ENCODE measurements around the gene KNCN.

DNA sequence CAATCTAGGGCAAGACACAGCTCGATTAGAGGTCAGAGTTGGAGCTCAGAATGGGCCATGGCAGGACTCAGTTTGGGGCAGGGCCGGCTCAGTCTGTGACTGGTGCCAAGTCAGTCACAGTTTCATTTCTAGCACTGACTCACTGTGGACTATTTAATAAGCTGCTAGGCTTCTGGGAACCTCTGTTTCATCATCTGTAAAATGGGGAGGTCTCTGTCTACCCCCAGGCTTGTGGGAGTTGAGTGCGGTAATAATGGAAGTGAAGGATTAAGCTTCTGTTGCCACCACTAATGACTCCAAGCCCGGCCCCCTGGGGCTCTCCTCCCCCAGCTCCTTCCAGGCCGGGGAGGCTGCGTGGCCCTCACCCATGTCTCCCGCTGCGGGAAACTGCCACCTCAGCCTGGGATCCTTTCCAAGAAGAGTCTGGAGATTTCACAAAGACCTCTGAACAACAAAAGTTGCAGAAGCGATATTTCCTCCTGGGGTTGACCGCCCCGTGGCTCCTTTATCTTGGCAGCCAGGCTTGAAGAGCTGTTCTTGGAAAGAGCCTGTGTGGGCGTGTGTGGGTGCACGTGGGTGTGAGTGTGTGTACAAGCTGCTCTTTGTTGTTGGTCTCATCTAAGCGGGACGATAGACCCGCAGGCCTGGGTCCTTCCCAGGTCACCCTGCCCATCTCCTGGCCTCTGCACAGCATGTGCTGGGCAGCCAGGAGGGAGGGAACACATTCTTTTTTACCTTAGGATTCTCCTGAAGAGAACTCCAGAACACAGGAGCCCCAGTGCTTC, 29.1 kb downstream of the KNCN start:
- TF ChIP-seq EZH2 (IDR thresholded peaks at IDR 0.05; ENCODE audit: insufficient read depth, low read length) = no peak
- TF ChIP-seq, protein P1, sequence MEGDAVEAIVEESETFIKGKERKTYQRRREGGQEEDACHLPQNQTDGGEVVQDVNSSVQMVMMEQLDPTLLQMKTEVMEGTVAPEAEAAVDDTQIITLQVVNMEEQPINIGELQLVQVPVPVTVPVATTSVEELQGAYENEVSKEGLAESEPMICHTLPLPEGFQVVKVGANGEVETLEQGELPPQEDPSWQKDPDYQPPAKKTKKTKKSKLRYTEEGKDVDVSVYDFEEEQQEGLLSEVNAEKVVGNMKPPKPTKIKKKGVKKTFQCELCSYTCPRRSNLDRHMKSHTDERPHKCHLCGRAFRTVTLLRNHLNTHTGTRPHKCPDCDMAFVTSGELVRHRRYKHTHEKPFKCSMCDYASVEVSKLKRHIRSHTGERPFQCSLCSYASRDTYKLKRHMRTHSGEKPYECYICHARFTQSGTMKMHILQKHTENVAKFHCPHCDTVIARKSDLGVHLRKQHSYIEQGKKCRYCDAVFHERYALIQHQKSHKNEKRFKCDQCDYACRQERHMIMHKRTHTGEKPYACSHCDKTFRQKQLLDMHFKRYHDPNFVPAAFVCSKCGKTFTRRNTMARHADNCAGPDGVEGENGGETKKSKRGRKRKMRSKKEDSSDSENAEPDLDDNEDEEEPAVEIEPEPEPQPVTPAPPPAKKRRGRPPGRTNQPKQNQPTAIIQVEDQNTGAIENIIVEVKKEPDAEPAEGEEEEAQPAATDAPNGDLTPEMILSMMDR (IDR thresholded peaks at IDR 0.05; ENCODE audit: insufficient read depth, low read depth, low read length) = no peak

All from astrocyte (in vitro differentiated cells and primary cell).